A549 (cell line): ENCODE data around the gene MST1. TPM values are rescaled to one million over a fixed set of nuclear protein-coding genes. Genes with fewer than 3 reads are reported as not detected.

Experiments used
- ATAC-seq, 2 experiments: fragments of 200-7000 bp in 1 of 2; fragments of >200 bp in 1 of 2; cut with Nextera tagmentation in 1 of 2; cut with Tn5 transposase in 1 of 2; 3 replicates each; pipeline versions ENCODE4 v1.8.0 to v1.9.1; 2018 to 2020; ENCODE audit warnings: mild to moderate bottlenecking in 1 of 2, moderate library complexity in 1 of 2
- CTCF ChIA-PET: fragments of 300-600 bp; sonication (Branson Sonifier 250); formaldehyde crosslinking; extraction: SDS; loops from one replicate; lab custom pipeline; 2021; ENCODE audit warnings: antibody characterized with exemption, inconsistent platforms; lab: Yijun Ruan, JAX
- POLR2A ChIA-PET: fragments of 350-600 bp; formaldehyde crosslinking; extraction: SDS; loops from one replicate; lab custom pipeline; 2021; ENCODE audit warnings: antibody characterized with exemption, inconsistent platforms; lab: Yijun Ruan, JAX
- DNase-seq, 2 experiments: peaks; one replicate each; pipeline versions ENCODE4 v3.0.0 to v3.0.0-alpha.2; 2011 to 2016; ENCODE audit warnings: low read depth in 1 of 2, low spot score in 1 of 2
- FAIRE-seq: peaks from 2 replicates; lab custom pipeline; 2011; peaks lifted over from hg19 to GRCh38; lab: Jason Lieb, UNC
- H3K27ac ChIP-seq, 2 experiments: fragments of >200 bp; sonication (Bioruptor Twin); formaldehyde crosslinking; 3 replicates each; pipeline ENCODE4 v1.5.1; 2016 to 2017
- H3K4me1 ChIP-seq: fragments of >200 bp; sonication (Bioruptor Twin); formaldehyde crosslinking; 3 replicates; pipeline ENCODE4 v1.6.1; 2016
- H3K4me2 ChIP-seq: fragments of >200 bp; sonication (Bioruptor Twin); formaldehyde crosslinking; 3 replicates; pipeline ENCODE4 v1.6.1; 2016
- H3K4me3 ChIP-seq: fragments of >200 bp; sonication (Bioruptor Twin); formaldehyde crosslinking; 3 replicates; pipeline ENCODE4 v1.5.1; 2016
- H3K9me3 ChIP-seq: fragments of >200 bp; sonication (Bioruptor Twin); formaldehyde crosslinking; 3 replicates; pipeline ENCODE4 v1.6.1; 2016
- BHLHE40 ChIP-seq: IDR thresholded peaks from 2 replicates; pipeline ENCODE4 v1.6.1; 2012; ENCODE audit warnings: low read depth, low read length, inconsistent platforms
- CBX2 ChIP-seq: fragments of 200-600 bp; sonication (generic); IDR thresholded peaks from 2 replicates; pipeline ENCODE4 v1.6.1; 2016; ENCODE audit warnings: low read depth, mild to moderate bottlenecking, borderline replicate concordance
- CBX8 ChIP-seq: fragments of 200-600 bp; sonication (generic); IDR thresholded peaks from 2 replicates; pipeline ENCODE4 v1.6.1; 2016
- CEBPB ChIP-seq, 2 experiments: fragments of >200 bp in 1 of 2; sonication (Bioruptor Twin) in 1 of 2; formaldehyde crosslinking in 1 of 2; IDR thresholded peaks; 2 replicates each; pipeline ENCODE4 v1.6.1; 2012 to 2016
- CHD2 ChIP-seq: fragments of 150-350 bp; IDR thresholded peaks from 2 replicates; pipeline ENCODE4 v1.6.1; 2014; ENCODE audit warnings: low read length; ENCODE audit not compliant: partially characterized antibody
- CHD4 ChIP-seq: fragments of 200-600 bp; sonication (generic); IDR thresholded peaks from 2 replicates; pipeline ENCODE4 v1.6.1; 2016; ENCODE audit warnings: antibody characterized with exemption, mild to moderate bottlenecking, borderline replicate concordance
- EP300 ChIP-seq, 2 experiments: fragments of >200 bp; sonication (Bioruptor Twin); formaldehyde crosslinking; IDR thresholded peaks; 2 replicates in 1 of 2; 3 replicates in 1 of 2; pipeline ENCODE4 v1.6.1; 2016 to 2017
- ESRRA ChIP-seq: fragments of 150-350 bp; IDR thresholded peaks from 2 replicates; pipeline ENCODE4 v1.6.1; 2014; ENCODE audit warnings: mild to moderate bottlenecking, low read length, borderline replicate concordance
- HEYL ChIP-seq: fragments of 250-450 bp; sonication (Bioruptor Pico); IDR thresholded peaks from 2 replicates; pipeline ENCODE4 v1.8.0; 2021; ENCODE audit warnings: mild to moderate bottlenecking, moderate library complexity
- HOXA7 ChIP-seq: fragments of 250-450 bp; sonication (Bioruptor Pico); IDR thresholded peaks from 2 replicates; pipeline ENCODE4 v1.5.0; 2020; ENCODE audit warnings: mild to moderate bottlenecking, moderate library complexity
- HOXB13 ChIP-seq: fragments of 250-450 bp; sonication (Bioruptor Pico); IDR thresholded peaks from 2 replicates; pipeline ENCODE4 v1.5.0; 2020; ENCODE audit warnings: low read depth, mild to moderate bottlenecking, moderate library complexity
- KDM1A ChIP-seq: fragments of 200-600 bp; sonication (generic); IDR thresholded peaks from 2 replicates; pipeline ENCODE4 v1.6.1; 2016; ENCODE audit warnings: low read depth, mild to moderate bottlenecking
- KDM5A ChIP-seq: fragments of 200-600 bp; sonication (generic); IDR thresholded peaks from 2 replicates; pipeline ENCODE4 v1.6.1; 2016; ENCODE audit warnings: antibody characterized with exemption, mild to moderate bottlenecking
- MAFK ChIP-seq: fragments of 450-650 bp; IDR thresholded peaks from 2 replicates; pipeline ENCODE4 v1.6.1; 2014; ENCODE audit not compliant: partially characterized antibody
- NFE2L2 ChIP-seq: fragments of 150-350 bp; conservative IDR thresholded peaks from 2 replicates; pipeline ENCODE4 v1.6.1; 2014; ENCODE audit warnings: low read length
- NPAS2 ChIP-seq: fragments of 250-450 bp; sonication (Bioruptor Pico); IDR thresholded peaks from 2 replicates; pipeline ENCODE4 v1.8.0; 2022; ENCODE audit warnings: mild to moderate bottlenecking, moderate library complexity, borderline replicate concordance
- NR3C1 ChIP-seq: fragments of >200 bp; sonication (Bioruptor Twin); formaldehyde crosslinking; IDR thresholded peaks from 3 replicates; pipeline ENCODE4 v1.6.1; 2017
- PHF8 ChIP-seq: fragments of 200-600 bp; sonication (generic); IDR thresholded peaks from 2 replicates; pipeline ENCODE4 v1.6.1; 2016; ENCODE audit warnings: low read depth, mild to moderate bottlenecking, antibody characterized with exemption, moderate library complexity, borderline replicate concordance
- POLR2A ChIP-seq: IDR thresholded peaks from 2 replicates; pipeline ENCODE4 v1.6.1; 2012; ENCODE audit warnings: mild to moderate bottlenecking, low read length
- POLR2AphosphoS2 ChIP-seq: conservative IDR thresholded peaks from 2 replicates; pipeline ENCODE4 v1.6.1; 2012; ENCODE audit warnings: low read length, improper control_type of control experiment, inconsistent platforms
- RARB ChIP-seq: fragments of 250-450 bp; sonication (Bioruptor Pico); IDR thresholded peaks from 2 replicates; pipeline ENCODE4 v1.8.0; 2021; ENCODE audit warnings: mild to moderate bottlenecking, moderate library complexity
- RFX5 ChIP-seq: fragments of 450-650 bp; IDR thresholded peaks from 2 replicates; pipeline ENCODE4 v1.7.1; 2014; ENCODE audit warnings: antibody characterized with exemption, mild to moderate bottlenecking, moderate library complexity
- SMC3 ChIP-seq: fragments of >200 bp; sonication (Bioruptor Twin); formaldehyde crosslinking; IDR thresholded peaks from 3 replicates; pipeline ENCODE4 v1.6.1; 2018; ENCODE audit warnings: inconsistent platforms
- ZC3H11A ChIP-seq: fragments of 450-650 bp; IDR thresholded peaks from 2 replicates; pipeline ENCODE4 v1.6.1; 2014; ENCODE audit warnings: antibody characterized with exemption, mild to moderate bottlenecking
- WGBS: methylation state at CpG from one replicate; pipeline ENCODE4 v1.1.6; 2017; ENCODE audit errors: missing lambda C conversion rate; 5-methylcytosine and 5-hydroxymethylcytosine counted together
- polyA plus RNA-seq, 4 experiments: library from polyadenylated mRNA; depleted of rRNA in 3 of 4; stranded (reverse); fragments of >200 nt; fragmentation: RNase III in 1 of 4; extraction: RNeasy Plus Mini Kit Qiagen cat#74134 plus additional on column Dnase treatment in 1 of 4; gene quantifications; 2 replicates in 3 of 4; 3 replicates in 1 of 4; pipeline ENCODE4 v1.2.3, GENCODE V29; 2011 to 2017
- TF ChIP-seq, protein P1 (sequence below): IDR thresholded peaks from 2 replicates; pipeline ENCODE4 v1.6.1; 2012; ENCODE audit warnings: low read depth, borderline replicate concordance
- TF ChIP-seq, protein P2 (sequence below): IDR thresholded peaks from 2 replicates; pipeline ENCODE4 v1.6.1; 2012
- TF ChIP-seq, protein P3 (sequence below): fragments of 450-650 bp; IDR thresholded peaks from 2 replicates; pipeline ENCODE4 v1.6.1; 2014; ENCODE audit warnings: antibody characterized with exemption
- TF ChIP-seq, protein P4 (sequence below): fragments of 200-600 bp; sonication (generic); IDR thresholded peaks from 2 replicates; pipeline ENCODE4 v1.6.1; 2016; ENCODE audit warnings: antibody characterized with exemption, mild to moderate bottlenecking, moderate library complexity
- TF ChIP-seq, protein P5 (sequence below): fragments of >200 bp; sonication (Bioruptor Twin); formaldehyde crosslinking; IDR thresholded peaks from 3 replicates; pipeline ENCODE4 v1.6.1; 2016

Gene MST1
- polyA plus RNA-seq, 2 of the 4 experiments (the other 2 are of a cell fraction) = 3.6 to 4.9 TPM

DNA sequence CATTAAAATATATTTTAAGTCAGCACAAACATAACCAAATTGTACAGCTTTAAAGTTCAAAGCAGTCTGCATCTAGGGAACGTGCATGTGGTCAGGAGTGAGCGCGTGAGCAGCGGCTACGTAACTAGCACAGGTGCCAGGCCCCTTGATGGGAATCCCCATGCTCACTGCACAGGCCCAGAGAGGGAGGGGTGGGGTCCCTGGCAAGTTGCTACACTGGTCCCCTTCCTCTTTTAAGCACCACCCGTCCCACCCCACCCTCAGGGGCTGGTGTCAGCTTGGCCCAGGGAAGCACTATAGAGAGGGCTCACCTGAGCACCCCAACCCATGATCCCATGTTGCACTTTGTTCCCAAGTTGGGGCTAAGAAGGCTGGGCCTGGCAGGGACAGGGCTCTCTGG, 35.3 kb upstream of the MST1 start:
- ChIA-PET CTCF (interaction anchor here (1.2 to 2.1 kb wide), 2 partner anchors 12 to 116 kb away, joined by 3 to 7 read pairs; no protein-coding TSS in a partner anchor), POLR2A (no interaction called here)
- 63% methylated on average over 6 of the region's 6 CpGs for WGBS
- H3K27ac ChIP-seq = peak overlapping the region; percentile 92 to 99
- H3K4me1 ChIP-seq = peaks cover 14% of the 10 kb centered on the region
- peak overlapping the region; percentile 80 for H3K4me2 ChIP-seq
- TF ChIP-seq NFE2L2 (no peak), NPAS2 (CRISPR knock-in tag) (no peak), HOXB13 (no peak), PHF8 (no peak), HOXA7 (CRISPR knock-in tag) (no peak), EP300 (IDR thresholded peaks at IDR 0.05) (no peak), CBX8 (no peak), KDM1A (no peak), POLR2AphosphoS2 (no peak), HEYL (CRISPR knock-in tag) (no peak), NR3C1 (no peak), SMC3 (no peak), MAFK (no peak), CBX2 (no peak), ESRRA (no peak), CEBPB (IDR thresholded peaks at IDR 0.05) (no peak)
- TF ChIP-seq, protein P1, sequence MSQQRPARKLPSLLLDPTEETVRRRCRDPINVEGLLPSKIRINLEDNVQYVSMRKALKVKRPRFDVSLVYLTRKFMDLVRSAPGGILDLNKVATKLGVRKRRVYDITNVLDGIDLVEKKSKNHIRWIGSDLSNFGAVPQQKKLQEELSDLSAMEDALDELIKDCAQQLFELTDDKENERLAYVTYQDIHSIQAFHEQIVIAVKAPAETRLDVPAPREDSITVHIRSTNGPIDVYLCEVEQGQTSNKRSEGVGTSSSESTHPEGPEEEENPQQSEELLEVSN = no peak
- TF ChIP-seq, protein P2, sequence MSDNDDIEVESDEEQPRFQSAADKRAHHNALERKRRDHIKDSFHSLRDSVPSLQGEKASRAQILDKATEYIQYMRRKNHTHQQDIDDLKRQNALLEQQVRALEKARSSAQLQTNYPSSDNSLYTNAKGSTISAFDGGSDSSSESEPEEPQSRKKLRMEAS = no peak
- TF ChIP-seq, protein P3, sequence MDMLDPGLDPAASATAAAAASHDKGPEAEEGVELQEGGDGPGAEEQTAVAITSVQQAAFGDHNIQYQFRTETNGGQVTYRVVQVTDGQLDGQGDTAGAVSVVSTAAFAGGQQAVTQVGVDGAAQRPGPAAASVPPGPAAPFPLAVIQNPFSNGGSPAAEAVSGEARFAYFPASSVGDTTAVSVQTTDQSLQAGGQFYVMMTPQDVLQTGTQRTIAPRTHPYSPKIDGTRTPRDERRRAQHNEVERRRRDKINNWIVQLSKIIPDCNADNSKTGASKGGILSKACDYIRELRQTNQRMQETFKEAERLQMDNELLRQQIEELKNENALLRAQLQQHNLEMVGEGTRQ = no peak
- TF ChIP-seq, protein P4, sequence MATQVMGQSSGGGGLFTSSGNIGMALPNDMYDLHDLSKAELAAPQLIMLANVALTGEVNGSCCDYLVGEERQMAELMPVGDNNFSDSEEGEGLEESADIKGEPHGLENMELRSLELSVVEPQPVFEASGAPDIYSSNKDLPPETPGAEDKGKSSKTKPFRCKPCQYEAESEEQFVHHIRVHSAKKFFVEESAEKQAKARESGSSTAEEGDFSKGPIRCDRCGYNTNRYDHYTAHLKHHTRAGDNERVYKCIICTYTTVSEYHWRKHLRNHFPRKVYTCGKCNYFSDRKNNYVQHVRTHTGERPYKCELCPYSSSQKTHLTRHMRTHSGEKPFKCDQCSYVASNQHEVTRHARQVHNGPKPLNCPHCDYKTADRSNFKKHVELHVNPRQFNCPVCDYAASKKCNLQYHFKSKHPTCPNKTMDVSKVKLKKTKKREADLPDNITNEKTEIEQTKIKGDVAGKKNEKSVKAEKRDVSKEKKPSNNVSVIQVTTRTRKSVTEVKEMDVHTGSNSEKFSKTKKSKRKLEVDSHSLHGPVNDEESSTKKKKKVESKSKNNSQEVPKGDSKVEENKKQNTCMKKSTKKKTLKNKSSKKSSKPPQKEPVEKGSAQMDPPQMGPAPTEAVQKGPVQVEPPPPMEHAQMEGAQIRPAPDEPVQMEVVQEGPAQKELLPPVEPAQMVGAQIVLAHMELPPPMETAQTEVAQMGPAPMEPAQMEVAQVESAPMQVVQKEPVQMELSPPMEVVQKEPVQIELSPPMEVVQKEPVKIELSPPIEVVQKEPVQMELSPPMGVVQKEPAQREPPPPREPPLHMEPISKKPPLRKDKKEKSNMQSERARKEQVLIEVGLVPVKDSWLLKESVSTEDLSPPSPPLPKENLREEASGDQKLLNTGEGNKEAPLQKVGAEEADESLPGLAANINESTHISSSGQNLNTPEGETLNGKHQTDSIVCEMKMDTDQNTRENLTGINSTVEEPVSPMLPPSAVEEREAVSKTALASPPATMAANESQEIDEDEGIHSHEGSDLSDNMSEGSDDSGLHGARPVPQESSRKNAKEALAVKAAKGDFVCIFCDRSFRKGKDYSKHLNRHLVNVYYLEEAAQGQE = no peak
- DNase-seq = no peak
- ATAC-seq = no peak
- peak overlapping the region; percentile 54 for H3K4me3 ChIP-seq
- H3K9me3 ChIP-seq = no peaks in the 10 kb centered on the region
- no peak for FAIRE-seq

DNA sequence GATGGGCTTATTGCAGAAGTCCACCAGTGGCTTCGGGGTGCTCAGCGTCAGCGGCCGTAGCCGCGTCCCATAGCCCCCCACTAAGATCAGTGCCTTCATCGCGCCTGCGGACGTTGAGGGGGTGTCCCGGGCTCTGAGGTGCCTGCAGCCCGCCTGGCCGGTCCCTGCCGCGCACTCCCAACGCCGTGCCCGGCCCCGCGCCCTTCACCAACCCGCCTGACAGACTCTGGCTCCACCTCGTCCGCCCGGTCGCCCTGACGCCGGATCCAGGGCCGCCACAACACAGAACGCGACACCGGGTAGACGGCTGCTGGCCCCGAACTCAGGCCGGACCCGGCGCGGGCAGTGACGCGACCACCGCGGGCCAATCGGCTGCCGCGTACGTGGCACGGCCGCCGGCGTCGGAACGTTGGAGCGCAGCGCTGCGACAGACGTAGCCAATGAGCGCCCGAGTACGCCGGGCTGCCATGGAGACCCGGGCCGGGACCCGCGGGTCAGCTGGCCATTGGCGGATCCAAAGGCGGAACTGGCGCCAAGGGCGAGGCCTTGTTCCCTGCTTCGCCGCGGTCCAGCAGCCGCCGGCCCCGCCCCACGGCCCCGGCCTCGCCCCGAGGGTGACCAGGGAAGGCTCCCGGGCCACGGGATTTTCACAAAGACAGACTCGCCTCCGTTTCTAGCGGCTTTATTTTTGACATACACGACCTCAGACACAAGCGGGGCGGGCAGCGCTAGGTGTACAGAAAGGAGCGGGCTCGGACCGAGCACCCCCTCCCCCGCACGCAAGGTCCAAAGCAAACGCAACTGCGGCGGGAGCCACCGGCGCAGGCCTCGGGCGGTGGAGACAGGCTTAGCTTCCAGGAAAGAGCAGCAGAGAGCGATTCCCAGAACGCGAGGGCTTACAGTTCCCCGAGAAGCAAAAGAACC, 34.6 kb upstream of the MST1 start, which contains the start of gene GMPPB:
GMPPB (minus strand) TSS at position 324 of the 924 bp plus-strand sequence; CDS start at position 99, 225 bp downstream.
- ATAC-seq (peak; percentile 83 to 90), DNase-seq (peak; percentile 92 to 94), FAIRE-seq (no peak)
- ChIA-PET CTCF (interaction anchor here (0.8 to 2.1 kb wide), 4 partner anchors 12 to 184 kb away, joined by 3 to 7 read pairs (median 3); no protein-coding TSS in a partner anchor), POLR2A (no interaction called here)
- 2% methylated on average over 32 of the region's 102 CpGs for WGBS
- Histone ChIP-seq H3K4me2 (peak within 1 kb of the TSS; percentile 94), H3K27ac (peak within 1 kb of the TSS; percentile 94 to 99), H3K9me3 (no peaks in the 10 kb centered on the region), H3K4me1 (peaks cover 14% of the 10 kb centered on the region), H3K4me3 (peak within 1 kb of the TSS; percentile 99)
- TF ChIP-seq PHF8 (peak; percentile 53; the same call in 1 of the 2 replicates), BHLHE40 (no peak), CHD4 (no peak), ZC3H11A (no peak), POLR2AphosphoS2 (no peak), RFX5 (peak; percentile 73), POLR2A (peak; percentile 39), KDM5A (peak; percentile 64), RARB (CRISPR knock-in tag) (no peak), HOXA7 (CRISPR knock-in tag) (no peak), CHD2 (no peak)
- TF ChIP-seq, protein P5, sequence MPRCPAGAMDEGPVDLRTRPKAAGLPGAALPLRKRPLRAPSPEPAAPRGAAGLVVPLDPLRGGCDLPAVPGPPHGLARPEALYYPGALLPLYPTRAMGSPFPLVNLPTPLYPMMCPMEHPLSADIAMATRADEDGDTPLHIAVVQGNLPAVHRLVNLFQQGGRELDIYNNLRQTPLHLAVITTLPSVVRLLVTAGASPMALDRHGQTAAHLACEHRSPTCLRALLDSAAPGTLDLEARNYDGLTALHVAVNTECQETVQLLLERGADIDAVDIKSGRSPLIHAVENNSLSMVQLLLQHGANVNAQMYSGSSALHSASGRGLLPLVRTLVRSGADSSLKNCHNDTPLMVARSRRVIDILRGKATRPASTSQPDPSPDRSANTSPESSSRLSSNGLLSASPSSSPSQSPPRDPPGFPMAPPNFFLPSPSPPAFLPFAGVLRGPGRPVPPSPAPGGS = peak; percentile 49; the same call in 1 of the 3 replicates
- TF ChIP-seq, protein P1 = 0 out of 2 replicates have a peak, but pooled peaks have one; percentile 38
